CD4-positive, alpha-beta T cell treated with Interleukin-10 for 1 hour (primary cell): ENCODE results near the gene ZNF787.
"Not testable (repeated sequence)": the region's sequence is repeated elsewhere in the genome, so short reads cannot be mapped to it uniquely, and the experiment has no call there.

ENCODE experiments used
- DNase-seq: peaks from one replicate; pipeline ENCODE4 v3.0.0-alpha.2; 2020

ZNF787 gene

DNA sequence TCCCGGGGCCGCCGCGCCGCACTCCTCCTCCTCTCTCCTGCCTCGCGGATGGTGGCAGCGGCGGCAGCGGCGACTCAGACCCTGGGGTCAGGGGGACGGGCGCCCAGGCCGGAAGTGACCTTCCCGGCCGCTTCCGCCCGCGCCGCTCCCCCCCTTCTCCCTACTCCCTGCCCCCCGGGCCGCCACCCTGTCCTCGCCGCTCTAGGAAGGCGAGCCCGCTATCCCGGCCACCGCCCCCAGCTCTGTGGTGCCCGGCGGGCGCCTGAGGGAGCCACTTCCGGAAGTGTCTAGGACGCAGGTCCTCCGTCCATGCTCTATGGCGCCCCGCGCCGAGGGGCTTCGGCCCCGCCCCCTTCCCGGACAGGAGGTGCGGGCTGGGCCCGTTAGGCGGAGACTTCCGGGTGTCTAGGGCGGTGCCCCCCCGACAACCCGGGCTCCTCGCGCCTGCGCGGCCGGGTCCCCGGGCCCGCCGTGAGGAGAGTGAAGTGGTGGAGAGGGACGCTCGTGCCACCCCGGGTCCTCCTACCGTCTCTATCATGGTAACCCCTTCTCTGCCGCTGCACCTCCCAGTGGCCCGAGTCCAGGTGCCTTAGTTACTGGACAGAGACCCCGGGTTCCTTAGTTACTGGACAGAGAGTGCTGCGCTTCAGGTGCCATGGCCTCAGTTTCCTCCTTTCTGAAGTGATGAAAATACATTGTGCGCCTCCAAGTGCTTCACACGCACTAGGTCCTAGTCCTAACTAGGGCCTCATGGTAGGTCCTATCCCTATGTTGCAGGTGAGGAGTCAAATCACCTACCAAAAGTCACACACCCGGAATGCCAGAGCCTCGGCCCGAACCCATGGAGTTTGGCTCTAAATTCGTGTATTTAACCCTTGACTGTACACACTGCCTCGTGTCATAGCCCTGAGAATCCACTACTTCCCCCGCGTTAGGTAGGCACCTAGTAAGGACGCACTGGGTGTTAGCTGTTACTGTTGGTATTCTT lies at the start of gene ZNF787:
ZNF787 (minus strand) TSS at position 116 of the 988 bp plus-strand sequence. CDS start 18,078 bp downstream, outside the sequence.
- DNase-seq, result peak; percentile 98

DNA sequence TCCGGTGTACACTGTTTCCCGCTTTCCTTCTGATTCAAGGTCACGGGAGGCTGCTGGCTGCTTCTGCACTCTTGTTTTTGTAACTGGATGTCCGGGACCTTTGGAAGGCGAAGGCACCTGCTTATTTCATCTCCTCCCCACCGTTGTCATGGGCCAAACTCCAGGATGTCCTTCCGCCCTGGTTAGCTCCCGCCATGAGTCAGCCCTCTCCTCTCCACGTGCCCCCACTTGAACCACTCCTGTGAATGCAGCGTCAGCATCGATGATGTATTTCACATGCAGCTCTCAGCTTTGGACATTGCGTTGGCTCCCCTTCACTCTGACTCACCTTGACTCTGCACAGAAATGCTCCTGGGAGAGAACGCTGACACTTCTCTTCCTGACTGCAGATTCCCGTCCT lies 49.2 kb upstream of the ZNF787 start:
- no peak for DNase-seq

DNA sequence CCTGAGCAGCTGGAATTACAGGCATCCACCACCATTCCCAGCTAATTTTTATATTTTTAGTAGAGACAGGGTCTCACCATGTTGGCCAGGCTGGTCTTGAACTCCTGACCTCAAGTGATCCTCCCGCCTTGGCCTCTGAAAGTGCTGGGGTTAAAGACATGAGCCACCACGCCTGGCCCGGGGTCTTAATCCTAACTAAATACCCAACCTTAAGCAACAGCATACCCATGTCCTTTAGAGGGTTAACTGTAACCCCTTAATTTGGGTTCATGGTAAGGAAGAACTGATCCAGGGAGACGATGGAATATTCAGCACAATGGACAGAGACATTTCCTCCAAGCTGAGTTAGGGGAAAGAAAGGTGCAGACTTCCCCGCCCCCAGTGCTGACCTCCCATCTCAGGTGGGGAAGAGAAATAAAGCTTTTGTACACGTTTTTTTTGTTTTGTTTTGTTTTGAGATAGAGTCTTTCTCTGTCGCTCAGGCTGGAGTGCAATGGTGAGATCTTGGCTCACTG lies 46.0 kb upstream of the ZNF787 start:
- DNase-seq, result no peak

DNA sequence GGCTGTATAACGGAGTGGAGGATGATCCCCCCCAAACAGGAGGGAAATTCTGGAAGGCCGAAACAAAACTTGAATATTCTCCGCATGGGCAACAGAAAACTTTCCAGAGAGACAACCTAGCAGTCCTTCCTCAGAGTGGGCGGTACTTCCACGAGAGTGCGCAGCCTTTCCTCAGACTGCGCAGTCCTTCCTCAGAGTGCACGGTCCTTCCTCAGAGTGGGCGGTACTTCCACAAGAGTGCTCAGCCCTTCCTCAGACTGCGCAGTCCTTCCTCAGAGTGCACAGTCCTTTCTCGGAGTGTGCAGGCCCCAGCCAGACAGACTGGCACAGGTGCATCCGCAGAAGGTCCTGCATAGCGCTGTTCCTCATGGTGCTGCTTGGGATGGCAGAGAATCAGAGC lies 42.0 kb upstream of the ZNF787 start:
- no peak for DNase-seq

DNA sequence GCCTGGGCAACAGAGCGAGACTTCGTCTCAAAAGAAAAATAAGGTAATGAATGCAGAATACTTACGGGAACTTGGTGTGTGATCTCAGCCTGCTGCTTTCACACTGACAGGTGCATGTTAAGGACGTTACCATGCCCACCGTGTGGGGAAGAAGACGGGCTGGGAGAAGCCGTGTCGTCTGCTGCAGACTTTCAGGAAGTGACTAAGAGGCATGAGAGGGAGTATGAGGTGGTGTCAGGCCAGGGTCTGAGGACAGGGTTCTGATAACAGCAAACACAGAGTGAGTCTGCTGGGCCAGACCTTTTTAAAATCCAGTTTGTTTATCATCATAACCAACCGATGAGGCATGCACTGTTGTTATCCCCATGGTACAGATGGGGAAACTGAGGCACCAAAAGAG lies 41.2 kb upstream of the ZNF787 start:
- no peak for DNase-seq

DNA sequence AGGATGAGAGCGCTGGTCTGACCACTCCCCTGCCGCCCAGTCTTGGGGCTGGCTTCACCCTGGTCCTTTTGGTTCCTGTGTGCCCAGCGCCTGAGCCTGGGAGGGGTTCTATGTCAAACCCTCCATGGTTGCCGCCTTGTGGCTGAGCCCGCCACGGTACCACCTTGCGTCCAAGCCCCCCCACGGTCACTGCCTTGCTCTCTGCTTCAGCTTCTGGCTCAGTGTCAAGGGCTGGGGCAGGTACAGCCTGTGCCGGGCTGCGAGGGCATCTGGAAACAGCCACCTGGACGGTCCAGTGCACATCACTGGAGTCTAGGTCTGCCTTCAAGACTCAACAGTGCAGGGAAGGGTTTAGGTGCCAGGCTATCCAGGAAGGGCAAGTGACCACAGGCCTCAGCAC lies 40.4 kb upstream of the ZNF787 start:
- no peak for DNase-seq

DNA sequence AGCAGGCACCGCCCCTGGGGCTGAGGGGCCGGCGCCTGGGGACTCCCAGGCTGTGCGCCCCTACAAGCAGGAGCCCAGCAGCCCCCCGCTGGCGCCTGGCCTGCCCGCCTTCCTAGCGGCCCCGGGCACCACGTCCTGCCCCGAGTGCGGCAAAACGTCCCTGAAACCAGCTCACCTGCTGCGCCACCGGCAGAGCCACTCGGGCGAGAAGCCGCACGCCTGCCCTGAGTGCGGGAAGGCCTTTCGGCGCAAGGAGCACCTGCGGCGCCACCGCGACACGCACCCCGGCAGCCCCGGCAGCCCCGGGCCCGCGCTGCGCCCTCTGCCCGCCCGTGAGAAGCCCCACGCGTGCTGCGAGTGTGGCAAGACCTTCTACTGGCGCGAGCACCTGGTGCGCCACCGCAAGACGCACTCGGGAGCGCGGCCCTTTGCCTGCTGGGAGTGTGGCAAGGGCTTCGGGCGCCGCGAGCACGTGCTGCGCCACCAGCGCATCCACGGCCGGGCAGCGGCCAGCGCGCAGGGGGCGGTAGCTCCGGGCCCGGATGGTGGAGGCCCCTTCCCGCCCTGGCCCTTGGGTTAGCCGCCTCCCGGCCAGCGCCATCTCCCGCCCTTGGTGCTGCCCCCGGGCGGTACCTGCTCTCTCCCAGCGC lies 38.7 kb upstream of the ZNF787 start:
- DNase-seq, result no peak

DNA sequence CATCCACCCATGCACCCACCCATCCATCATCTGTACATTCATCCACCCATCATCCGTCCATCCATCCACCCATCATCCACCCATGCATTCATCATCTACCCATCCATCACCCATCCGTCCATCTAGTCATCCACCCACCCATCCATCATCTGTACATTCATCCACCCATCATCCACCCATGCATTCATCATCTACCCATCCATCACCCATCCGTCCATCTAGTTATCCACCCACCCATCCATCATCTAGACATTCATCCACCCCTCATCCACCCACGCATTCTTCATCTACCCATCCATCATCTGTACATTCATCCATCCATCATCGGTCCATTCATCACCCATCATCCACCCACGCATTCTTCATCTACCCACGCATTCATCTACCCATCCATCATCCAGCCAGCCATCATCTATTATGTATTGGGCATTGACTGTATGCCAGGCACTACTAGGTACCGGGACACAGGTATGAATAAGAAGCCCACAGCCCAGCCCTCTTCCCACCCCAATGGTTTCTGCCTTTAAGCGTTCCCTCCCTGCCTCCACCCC lies 38.0 kb upstream of the ZNF787 start:
- DNase-seq, result no peak

DNA sequence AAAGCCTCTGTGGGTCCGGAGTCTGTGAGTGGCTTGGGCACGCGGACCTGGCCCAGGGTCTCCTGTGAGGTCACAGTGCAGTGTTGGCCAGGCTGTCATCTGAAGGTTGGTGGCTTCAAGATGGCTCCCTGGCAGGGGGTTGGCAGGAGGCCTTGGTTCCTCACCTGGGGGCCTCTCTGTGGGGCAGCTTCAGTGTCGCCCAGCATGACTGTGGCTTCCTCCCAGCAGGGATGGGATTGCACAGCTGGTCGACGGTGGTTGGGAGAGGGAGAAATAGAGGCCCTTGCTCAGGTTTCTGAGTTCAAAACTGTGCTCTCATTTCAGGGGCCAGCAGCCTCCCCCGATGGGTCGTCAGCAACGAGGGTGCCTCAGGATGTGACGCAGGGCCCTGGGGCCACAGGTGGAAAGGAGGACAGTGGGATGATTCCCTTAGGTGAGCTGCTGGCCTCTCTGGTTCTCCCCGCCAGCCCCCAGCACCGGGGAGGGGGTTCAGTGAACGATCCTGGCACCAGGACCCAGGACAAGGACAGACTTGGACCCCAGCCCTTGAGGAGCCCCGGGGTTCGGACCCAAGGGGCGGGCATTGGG lies 37.2 kb upstream of the ZNF787 start:
- no peak for DNase-seq

DNA sequence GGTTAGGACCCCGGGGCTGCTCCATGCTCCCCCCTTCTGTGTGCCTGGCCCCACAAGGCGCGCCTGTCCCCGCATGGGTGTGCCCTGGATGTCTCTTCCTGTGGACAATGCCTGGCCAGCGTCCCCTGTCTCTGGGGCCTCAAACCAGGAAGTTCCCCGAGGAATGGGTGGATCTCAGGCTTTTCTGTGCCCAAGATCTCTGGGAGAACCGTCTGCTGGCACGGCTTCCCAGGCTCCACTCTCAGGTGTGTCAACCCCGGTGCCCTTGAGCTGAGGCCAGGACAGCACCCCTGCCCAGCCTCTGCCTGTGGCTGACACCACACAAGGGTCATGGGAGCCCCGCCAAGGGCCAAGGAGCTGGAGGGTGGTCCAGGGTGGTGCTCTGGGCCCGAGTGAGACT lies 35.7 kb upstream of the ZNF787 start:
- no peak for DNase-seq

DNA sequence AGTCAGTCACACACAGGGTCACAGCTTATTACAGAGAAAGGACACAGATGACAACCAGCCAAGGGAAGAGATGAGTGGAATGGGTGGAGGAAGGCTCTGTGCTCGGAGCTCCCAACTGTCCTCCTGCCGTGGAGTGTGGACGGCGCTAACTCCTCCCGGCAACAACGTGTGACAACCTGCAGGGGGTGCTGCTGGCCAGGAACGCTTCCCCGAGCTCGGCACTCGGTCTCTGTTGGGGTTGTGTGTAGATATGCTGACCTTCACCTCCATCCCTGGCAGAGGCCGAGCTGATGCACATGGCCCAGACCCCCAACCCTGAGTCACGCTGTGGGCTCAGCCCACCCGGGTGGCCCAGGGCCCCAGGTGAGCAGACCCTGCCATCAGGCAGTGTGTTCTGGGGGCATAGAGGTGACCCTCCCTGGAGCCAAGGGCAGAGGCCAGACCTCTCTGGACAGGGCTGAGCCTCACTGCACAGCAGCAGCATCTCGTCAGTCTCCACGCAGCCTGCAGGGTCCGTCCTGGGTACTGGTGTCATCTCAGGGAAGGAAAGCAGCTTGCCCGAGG lies 34.1 kb upstream of the ZNF787 start:
- DNase-seq, result no peak

DNA sequence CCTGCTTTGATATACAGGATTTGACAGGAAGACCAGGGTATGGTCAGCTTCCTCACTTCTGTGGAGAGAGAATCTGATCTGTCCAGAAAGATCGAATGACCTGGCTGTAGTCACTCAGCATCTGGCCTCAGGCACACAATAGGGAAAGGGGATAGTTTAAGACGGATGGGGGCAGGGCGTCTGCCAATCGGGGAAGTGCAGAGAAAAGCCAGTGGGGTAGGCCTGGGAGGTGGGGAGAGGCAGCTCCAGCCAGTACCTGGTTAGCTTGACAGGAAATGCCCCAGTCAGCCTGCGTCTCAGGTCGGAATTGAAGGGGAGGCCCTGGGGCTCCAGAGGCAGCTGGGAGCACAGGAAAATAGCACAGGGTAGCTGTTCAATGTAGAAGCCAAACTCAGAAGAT lies 32.4 kb upstream of the ZNF787 start:
- DNase-seq, result no peak

DNA sequence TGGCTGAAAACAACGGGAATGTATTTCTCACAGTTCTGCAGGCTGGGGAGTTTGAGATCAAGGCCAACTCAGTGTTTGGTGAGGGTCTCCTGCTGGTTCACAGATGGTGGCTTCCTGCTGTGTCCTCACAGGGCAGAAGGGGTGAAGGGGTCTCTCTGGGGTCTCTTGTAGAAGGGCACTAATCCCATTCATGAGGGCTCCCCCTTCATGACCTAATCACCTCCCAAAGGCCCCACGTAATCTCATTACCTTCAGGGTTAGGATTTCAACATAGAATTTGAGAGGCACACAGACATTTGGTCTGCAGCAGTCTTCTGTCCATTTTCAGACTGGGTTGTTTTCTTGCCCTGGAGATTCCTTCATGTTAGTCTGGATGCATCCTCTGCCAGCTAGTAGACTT lies 31.5 kb upstream of the ZNF787 start:
- DNase-seq, result no peak

DNA sequence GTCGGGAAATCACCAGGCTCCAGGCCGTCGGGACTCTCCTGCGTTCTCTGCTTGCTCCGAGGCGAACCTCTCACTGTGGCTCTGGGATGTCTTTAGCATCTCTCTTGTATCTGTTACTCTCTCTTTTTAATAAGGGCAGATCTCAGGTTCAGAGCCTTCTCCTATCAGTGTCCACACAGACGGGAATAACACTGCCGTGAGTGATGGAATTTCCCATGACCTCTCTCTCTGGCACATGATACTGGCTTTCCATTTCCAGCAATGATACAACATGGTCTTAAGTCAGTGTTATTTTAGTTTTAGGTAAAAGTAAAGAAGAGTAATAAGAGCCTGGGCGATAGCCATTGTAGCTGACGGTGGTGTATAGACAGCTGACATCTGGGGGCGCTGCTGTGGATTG lies 29.3 kb upstream of the ZNF787 start:
- DNase-seq, result no peak

DNA sequence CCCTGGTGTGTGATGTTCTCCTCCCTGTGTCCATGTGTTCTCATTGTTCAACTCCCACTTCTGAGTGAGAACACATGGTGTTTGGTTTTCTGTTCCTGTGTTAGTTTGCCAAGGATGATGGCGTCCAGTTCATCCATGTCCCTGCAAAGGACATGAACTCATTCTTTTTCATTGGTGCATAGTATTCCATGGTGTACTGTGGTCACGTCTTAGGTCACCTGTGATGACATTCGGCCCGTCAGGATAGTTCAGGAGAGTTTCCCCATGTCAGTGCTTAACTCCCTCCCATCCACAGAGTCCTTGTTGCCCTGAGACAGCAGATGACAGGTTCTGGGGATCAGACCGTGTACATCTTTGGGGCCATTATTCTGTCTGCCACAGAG lies 28.6 kb upstream of the ZNF787 start:
- DNase-seq, result no peak

DNA sequence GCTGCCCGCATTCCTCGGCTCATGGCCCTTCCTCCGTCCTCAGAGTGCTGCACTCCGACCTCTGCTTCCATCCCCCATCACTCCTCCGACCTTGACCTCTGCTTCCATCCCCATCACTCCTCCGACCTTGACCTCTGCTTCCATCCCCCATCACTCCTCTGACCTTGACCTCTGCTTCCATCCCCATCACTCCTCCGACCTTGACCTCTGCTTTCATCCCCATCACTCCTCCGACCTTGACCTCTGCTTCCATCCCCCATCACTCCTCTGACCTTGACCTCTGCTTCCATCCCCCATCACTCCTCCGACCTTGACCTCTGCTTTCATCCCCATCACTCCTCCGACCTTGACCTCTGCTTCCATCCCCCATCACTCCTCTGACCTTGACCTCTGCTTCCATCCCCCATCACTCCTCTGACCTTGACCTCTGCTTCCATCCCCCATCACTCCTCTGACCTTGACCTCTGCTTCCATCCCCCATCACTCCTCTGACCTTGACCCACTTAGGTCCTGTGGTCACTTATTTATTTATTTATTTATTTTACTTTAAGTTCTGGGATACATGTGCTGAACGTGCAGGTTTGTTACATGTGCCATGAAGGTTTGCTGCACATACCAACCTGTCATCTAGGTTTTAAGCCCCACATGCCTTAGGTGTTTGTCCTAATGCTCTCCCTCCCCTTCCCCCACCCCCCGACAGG lies 28.0 kb upstream of the ZNF787 start:
- not testable (repeated sequence) for DNase-seq

DNA sequence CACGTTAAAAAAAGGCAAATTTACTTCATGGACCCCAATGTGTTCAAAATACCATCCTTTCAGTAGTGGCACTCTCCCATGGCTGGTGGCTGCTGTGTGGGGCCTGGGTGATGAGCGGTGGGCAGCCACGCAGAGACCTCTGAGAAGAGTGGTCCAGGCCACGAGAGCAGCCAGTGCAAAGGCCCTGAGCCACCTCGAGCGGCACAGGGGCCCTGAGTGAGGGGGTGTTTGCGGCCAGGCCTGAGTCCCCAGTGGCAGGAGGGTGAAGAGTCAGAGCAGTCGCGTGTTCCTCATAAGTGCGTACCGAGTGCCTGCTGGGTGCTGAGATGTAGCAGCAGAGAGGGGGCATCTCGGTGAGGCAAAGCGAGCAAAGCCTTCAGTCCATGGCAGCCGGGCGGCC lies 27.0 kb upstream of the ZNF787 start:
- DNase-seq, result no peak

DNA sequence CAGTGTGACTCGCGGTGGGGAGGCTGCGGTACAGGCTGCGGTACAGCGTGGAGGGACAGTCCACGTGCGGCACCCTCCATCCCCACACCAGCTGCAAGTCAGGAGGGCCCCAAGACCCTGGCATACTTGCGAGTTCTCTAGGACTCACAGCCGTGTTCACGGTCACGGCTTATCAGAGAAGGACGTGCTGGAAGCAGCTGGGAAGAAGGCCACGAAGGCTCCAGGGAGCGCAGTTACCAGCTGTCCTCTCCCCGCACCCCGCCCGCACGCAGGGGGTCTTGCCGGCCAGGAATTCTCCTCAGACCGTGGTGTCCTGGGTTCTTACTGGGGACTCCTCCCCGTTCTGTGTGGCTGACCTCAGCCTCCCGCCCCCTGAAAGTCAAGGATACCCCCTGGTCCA lies 26.2 kb upstream of the ZNF787 start:
- no peak for DNase-seq

DNA sequence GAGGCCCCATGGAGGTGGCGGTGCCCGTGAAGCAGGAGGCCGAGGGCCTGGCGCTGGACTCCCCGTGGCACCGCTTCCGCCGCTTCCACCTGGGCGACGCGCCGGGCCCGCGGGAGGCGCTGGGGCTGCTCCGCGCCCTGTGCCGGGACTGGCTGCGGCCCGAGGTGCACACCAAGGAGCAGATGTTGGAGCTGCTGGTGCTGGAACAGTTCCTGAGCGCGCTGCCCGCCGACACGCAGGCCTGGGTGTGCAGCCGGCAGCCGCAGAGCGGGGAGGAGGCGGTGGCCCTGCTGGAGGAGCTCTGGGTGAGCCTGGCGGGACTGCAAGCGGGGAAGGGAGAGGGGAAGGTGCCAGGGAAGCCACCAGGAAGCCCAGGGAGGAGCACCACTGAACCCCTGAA lies 25.8 kb upstream of the ZNF787 start:
- no peak for DNase-seq

DNA sequence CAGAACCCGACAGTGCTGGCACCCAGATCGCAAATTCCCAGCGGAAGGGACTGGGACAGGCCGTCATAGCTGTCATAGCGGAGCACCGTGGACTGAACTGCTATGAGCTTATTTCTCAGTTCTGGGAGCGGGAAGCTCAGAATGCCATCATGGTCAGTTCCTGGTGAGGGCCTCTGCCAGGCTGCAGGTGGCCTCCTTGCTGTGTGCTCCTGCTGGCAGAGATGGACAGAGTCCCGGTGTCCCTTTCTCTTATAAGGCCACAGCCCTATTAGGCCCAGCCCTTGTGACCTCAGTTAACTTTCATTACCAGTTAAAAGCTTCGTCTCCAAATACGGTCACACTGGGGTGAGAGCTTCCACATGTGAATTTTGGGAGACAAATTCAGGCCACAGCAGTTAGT lies 24.6 kb upstream of the ZNF787 start:
- no peak for DNase-seq

DNA sequence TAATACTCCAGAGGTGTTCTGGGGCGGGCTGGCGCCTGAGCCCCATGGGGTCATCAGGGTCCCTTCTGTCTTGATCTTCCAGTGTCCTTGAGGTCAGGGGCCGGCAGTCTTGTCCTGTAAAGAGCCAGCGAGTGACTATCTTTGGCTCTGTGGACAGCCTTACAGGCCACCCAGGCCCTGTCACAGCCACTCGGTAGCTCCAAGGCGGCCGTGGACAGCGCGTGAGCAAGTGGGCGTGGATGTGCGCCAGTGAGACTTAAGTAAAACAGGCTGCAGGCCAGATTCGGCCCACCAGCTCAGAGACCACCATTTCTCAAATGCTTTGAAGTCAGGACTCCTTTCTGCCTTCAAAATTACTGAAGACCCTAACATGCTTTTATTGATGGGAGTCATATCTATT lies 23.7 kb upstream of the ZNF787 start:
- DNase-seq, result no peak

DNA sequence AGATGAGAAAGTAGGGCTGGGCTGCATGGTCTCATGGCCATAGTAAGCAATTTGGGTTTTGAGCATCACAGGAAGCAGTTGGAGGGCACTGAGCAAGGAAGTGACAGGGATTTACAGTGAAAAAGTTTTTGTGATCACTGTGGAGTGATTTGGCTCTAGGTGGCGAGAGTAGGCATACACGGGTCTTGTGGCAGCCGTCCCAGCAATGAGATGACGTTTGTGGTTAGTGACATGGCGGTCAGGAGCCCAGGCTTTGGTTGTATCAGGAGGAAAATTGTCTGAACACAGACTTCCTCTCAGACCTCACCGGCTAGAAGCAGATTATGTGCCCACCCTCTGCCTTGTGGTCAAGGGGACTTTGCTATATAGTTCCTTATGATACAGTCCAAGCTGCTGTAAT lies 23.3 kb upstream of the ZNF787 start:
- DNase-seq, result no peak
